Mammary epithelial cell (primary cell): Measurements from ENCODE around the gene IAH1.

ENCODE experiments used
- EZH2 ChIP-seq: IDR thresholded peaks from 2 replicates; pipeline ENCODE4 v1.6.1; 2012; ENCODE audit warnings: low read length, inconsistent platforms, borderline replicate concordance
- TF ChIP-seq, protein P1 (sequence below), 2 donors: IDR thresholded peaks in 1 of 2; conservative IDR thresholded peaks in 1 of 2; 2 replicates each; pipeline ENCODE4 v1.5.1; 2011 to 2012; ENCODE audit warnings: inconsistent platforms in 2 of 2, low read length in 2 of 2, mild to moderate bottlenecking in 2 of 2, control low read depth in 1 of 2, low read depth in 1 of 2; ENCODE audit not compliant: insufficient read depth in 1 of 2; ENCODE audit errors: extremely low read depth in 1 of 2

DNA sequence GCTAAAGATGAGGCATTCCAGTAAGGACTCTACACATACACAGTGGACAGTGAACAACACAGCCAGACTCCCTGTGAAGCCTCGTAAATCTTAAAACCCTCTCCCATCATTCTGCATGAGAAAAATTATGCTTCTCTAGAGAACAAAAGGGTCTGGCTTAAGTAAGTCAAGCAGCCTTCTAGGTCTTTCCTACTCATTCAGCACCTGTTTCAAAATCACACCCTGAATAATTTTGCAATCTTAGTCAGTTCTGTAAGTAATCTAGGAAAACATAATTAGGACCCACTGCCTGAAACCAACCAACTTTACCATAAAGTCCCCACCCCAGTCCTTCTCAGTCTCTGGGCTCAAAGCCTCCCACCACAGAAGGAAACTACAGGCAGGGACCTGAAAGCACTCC is 19.7 kb downstream of the IAH1 start:
- TF ChIP-seq, protein P1, sequence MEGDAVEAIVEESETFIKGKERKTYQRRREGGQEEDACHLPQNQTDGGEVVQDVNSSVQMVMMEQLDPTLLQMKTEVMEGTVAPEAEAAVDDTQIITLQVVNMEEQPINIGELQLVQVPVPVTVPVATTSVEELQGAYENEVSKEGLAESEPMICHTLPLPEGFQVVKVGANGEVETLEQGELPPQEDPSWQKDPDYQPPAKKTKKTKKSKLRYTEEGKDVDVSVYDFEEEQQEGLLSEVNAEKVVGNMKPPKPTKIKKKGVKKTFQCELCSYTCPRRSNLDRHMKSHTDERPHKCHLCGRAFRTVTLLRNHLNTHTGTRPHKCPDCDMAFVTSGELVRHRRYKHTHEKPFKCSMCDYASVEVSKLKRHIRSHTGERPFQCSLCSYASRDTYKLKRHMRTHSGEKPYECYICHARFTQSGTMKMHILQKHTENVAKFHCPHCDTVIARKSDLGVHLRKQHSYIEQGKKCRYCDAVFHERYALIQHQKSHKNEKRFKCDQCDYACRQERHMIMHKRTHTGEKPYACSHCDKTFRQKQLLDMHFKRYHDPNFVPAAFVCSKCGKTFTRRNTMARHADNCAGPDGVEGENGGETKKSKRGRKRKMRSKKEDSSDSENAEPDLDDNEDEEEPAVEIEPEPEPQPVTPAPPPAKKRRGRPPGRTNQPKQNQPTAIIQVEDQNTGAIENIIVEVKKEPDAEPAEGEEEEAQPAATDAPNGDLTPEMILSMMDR (conservative IDR thresholded peaks at IDR 0.05 in 1 of 2, IDR thresholded peaks at IDR 0.05 in 1 of 2; ENCODE audit: extremely low read depth in 1 of 2, insufficient read depth in 1 of 2, low read depth in 1 of 2, low read length in 2 of 2) = no peak
- no peak for TF ChIP-seq EZH2
